ENCODE results near the gene ING5.

The ING5 gene

GRCh38 chr2:241654551-241654950, 47.3 kb upstream of the ING5 start:
- TF ChIP-seq TOX (CRISPR knock-in tag; IDR thresholded peaks at IDR 0.05; ENCODE audit: borderline replicate concordance) = no peak
- TF ChIP-seq ZC3H10 (CRISPR knock-in tag; IDR thresholded peaks at IDR 0.05) = no peak
- no peak for TF ChIP-seq ARNTL (CRISPR knock-in tag; IDR thresholded peaks at IDR 0.05; ENCODE audit: borderline replicate concordance, low read depth)
- TF ChIP-seq RARB (CRISPR knock-in tag; IDR thresholded peaks at IDR 0.05) = no peak
- TF ChIP-seq PATZ1 (CRISPR knock-in tag; IDR thresholded peaks at IDR 0.05; ENCODE audit: borderline replicate concordance) = no peak
- TF ChIP-seq ZNF8 (CRISPR knock-in tag; IDR thresholded peaks at IDR 0.05) = no peak
- TF ChIP-seq ZNF70 (CRISPR knock-in tag; IDR thresholded peaks at IDR 0.05) = no peak
- ATAC-seq = no peak

GRCh38 chr2:241655516-241656189, 46.2 kb upstream of the ING5 start:
- no peak for TF ChIP-seq ARNTL (CRISPR knock-in tag; IDR thresholded peaks at IDR 0.05; ENCODE audit: borderline replicate concordance, low read depth)
- no peak for TF ChIP-seq SNAI2 (CRISPR knock-in tag; IDR thresholded peaks at IDR 0.05)
- no peak for TF ChIP-seq TSHZ2 (CRISPR knock-in tag; IDR thresholded peaks at IDR 0.05)
- no peak for TF ChIP-seq ESRRG (CRISPR knock-in tag; IDR thresholded peaks at IDR 0.05)
- no peak for TF ChIP-seq CREB5 (CRISPR knock-in tag; IDR thresholded peaks at IDR 0.05; ENCODE audit: low read depth)
- no peak for TF ChIP-seq ZNF70 (CRISPR knock-in tag; IDR thresholded peaks at IDR 0.05)
- no peak for TF ChIP-seq ZNF8 (CRISPR knock-in tag; IDR thresholded peaks at IDR 0.05)
- no peak for TF ChIP-seq ISL1 (CRISPR knock-in tag; IDR thresholded peaks at IDR 0.05)
- TF ChIP-seq ZFP3 (CRISPR knock-in tag; IDR thresholded peaks at IDR 0.05) = no peak
- TF ChIP-seq ZNF565 (CRISPR knock-in tag; conservative IDR thresholded peaks at IDR 0.05; ENCODE audit: low read depth) = no peak
- no peak for TF ChIP-seq TOX (CRISPR knock-in tag; IDR thresholded peaks at IDR 0.05; ENCODE audit: borderline replicate concordance)
- no peak for TF ChIP-seq TCF4 (CRISPR knock-in tag; IDR thresholded peaks at IDR 0.05; ENCODE audit: borderline replicate concordance)
- no peak for TF ChIP-seq ZC3H10 (CRISPR knock-in tag; IDR thresholded peaks at IDR 0.05)
- no peak for ATAC-seq

GRCh38 chr2:241656190-241656741, 45.6 kb upstream of the ING5 start:
- no peak for ATAC-seq
- TF ChIP-seq ZNF565 (CRISPR knock-in tag; conservative IDR thresholded peaks at IDR 0.05; ENCODE audit: low read depth) = no peak
- no peak for TF ChIP-seq POU6F1 (CRISPR knock-in tag; IDR thresholded peaks at IDR 0.05; ENCODE audit: borderline replicate concordance, low read depth)
- no peak for TF ChIP-seq SNAI2 (CRISPR knock-in tag; IDR thresholded peaks at IDR 0.05)
- TF ChIP-seq RARB (CRISPR knock-in tag; IDR thresholded peaks at IDR 0.05) = no peak
- no peak for TF ChIP-seq ARNTL (CRISPR knock-in tag; IDR thresholded peaks at IDR 0.05; ENCODE audit: borderline replicate concordance, low read depth)
- TF ChIP-seq ZNF8 (CRISPR knock-in tag; IDR thresholded peaks at IDR 0.05) = no peak
- TF ChIP-seq PATZ1 (CRISPR knock-in tag; IDR thresholded peaks at IDR 0.05; ENCODE audit: borderline replicate concordance) = no peak
- TF ChIP-seq ZFP3 (CRISPR knock-in tag; IDR thresholded peaks at IDR 0.05) = no peak
- no peak for TF ChIP-seq ISL1 (CRISPR knock-in tag; IDR thresholded peaks at IDR 0.05)
- TF ChIP-seq PPARA (CRISPR knock-in tag; IDR thresholded peaks at IDR 0.05; ENCODE audit: borderline replicate concordance) = no peak
- no peak for TF ChIP-seq TSHZ2 (CRISPR knock-in tag; IDR thresholded peaks at IDR 0.05)
- no peak for TF ChIP-seq CREB5 (CRISPR knock-in tag; IDR thresholded peaks at IDR 0.05; ENCODE audit: low read depth)
- TF ChIP-seq BACH2 (CRISPR knock-in tag; IDR thresholded peaks at IDR 0.05; ENCODE audit: borderline replicate concordance) = no peak
- no peak for TF ChIP-seq ESRRG (CRISPR knock-in tag; IDR thresholded peaks at IDR 0.05)
- TF ChIP-seq CSDC2 (CRISPR knock-in tag; IDR thresholded peaks at IDR 0.05) = no peak

Data from SK-N-SH treated with all-trans-retinoic acid at 6 μM for 48 hours (cell line).